H1 (cell line): ENCODE measurements around the gene FKBP2. TPM values are rescaled to one million over a fixed set of nuclear protein-coding genes. Genes with fewer than 3 reads are reported as not detected.
A peak's percentile ranks its signal among the peaks of the same experiment; 100 is the strongest.

Experiments used
- CTCF ChIA-PET: fragments of 300-600 bp; sonication (Branson Sonifier 250); formaldehyde crosslinking; loops from one replicate; lab custom pipeline; 2021; ENCODE audit not compliant: partially characterized antibody; lab: Charles Lee
- POLR2A ChIA-PET: fragments of 300-600 bp; sonication (Branson Sonifier 250); formaldehyde crosslinking; loops from one replicate; lab custom pipeline; 2021; ENCODE audit warnings: inconsistent platforms; ENCODE audit not compliant: partially characterized antibody; lab: Charles Lee
- DNase-seq, 2 experiments: peaks; one replicate each; pipeline versions ENCODE4 v3.0.0 to v3.0.0-alpha.2; 2010 to 2022; ENCODE audit warnings: low spot score in 2 of 2, low read depth in 1 of 2, mixed read lengths in 1 of 2
- FAIRE-seq: peaks from 2 replicates; lab custom pipeline; 2011; peaks lifted over from hg19 to GRCh38; lab: Jason Lieb, UNC
- H2AFZ ChIP-seq: 2 replicates; pipeline ENCODE4 v1.8.1; 2012; ENCODE audit warnings: low read length, inconsistent platforms
- H2AK5ac ChIP-seq: 2 replicates; pipeline ENCODE4 v1.6.1; 2013; ENCODE audit warnings: low read depth, low read length
- H2BK120ac ChIP-seq: replicated peaks from 2 replicates; pipeline ENCODE3; 2013; ENCODE audit warnings: low read depth, low read length, inconsistent platforms
- H2BK12ac ChIP-seq: 2 replicates; pipeline ENCODE4 v1.6.1; 2013; ENCODE audit warnings: low read depth, low read length
- H2BK15ac ChIP-seq: 2 replicates; pipeline ENCODE4 v1.6.1; 2013; ENCODE audit warnings: low read length
- H2BK20ac ChIP-seq: 2 replicates; pipeline ENCODE4 v1.6.1; 2013; ENCODE audit warnings: low read length
- H2BK5ac ChIP-seq: 2 replicates; pipeline ENCODE4 v1.6.1; 2013; ENCODE audit warnings: low read depth, low read length
- H3K14ac ChIP-seq: 2 replicates; pipeline ENCODE4 v1.6.1; 2013; ENCODE audit warnings: inconsistent platforms; ENCODE audit not compliant: insufficient read length
- H3K18ac ChIP-seq: 2 replicates; pipeline ENCODE4 v1.6.1; 2013; ENCODE audit warnings: low read length; ENCODE audit errors: extremely low read depth
- H3K23ac ChIP-seq: 2 replicates; pipeline ENCODE4 v1.6.1; 2013; ENCODE audit warnings: inconsistent platforms; ENCODE audit not compliant: insufficient read length
- H3K23me2 ChIP-seq: 2 replicates; pipeline ENCODE4 v1.6.1; 2013; ENCODE audit warnings: low read depth, low read length
- H3K27ac ChIP-seq: 2 replicates; pipeline ENCODE4 v1.6.1; 2011; ENCODE audit warnings: low read depth, low read length, inconsistent platforms
- H3K27me3 ChIP-seq, 4 experiments: replicated peaks in 1 of 4; 1 replicate in 1 of 4; 2 replicates in 3 of 4; pipeline versions ENCODE4 v1.6.1 to v1.8.1; 2011 to 2013; ENCODE audit warnings: low read length in 3 of 4, mild to moderate bottlenecking in 3 of 4, inconsistent platforms in 2 of 4, mixed read lengths in 2 of 4, moderate library complexity in 1 of 4; ENCODE audit not compliant: control insufficient read depth in 3 of 4, insufficient read depth in 3 of 4; ENCODE audit errors: extremely low read depth in 1 of 4
- H3K36me3 ChIP-seq, 4 experiments: 2 replicates each; pipeline versions ENCODE4 v1.6.1 to v1.8.1; 2011 to 2013; ENCODE audit warnings: mild to moderate bottlenecking in 4 of 4, low read length in 3 of 4, moderate library complexity in 2 of 4, control low read depth in 1 of 4, inconsistent platforms in 1 of 4; ENCODE audit not compliant: insufficient read depth in 4 of 4, control insufficient read depth in 2 of 4
- H3K4ac ChIP-seq: replicated peaks from 2 replicates; pipeline ENCODE3; 2013; ENCODE audit warnings: low read length, low read depth, mixed read lengths, inconsistent platforms; ENCODE audit not compliant: insufficient read length
- H3K4me1 ChIP-seq, 4 experiments: replicated peaks in 1 of 4; 1 replicate in 1 of 4; 2 replicates in 3 of 4; pipeline versions ENCODE4 v1.6.1 to v1.8.1; 2011 to 2013; ENCODE audit warnings: low read length in 3 of 4, inconsistent platforms in 2 of 4, mixed read lengths in 1 of 4; ENCODE audit not compliant: insufficient read depth in 4 of 4, control insufficient read depth in 3 of 4
- H3K4me2 ChIP-seq, 2 experiments: 2 replicates each; pipeline versions ENCODE4 v1.6.1 to v1.8.1; 2011 to 2013; ENCODE audit warnings: low read depth in 2 of 2, low read length in 2 of 2, control low read depth in 1 of 2, inconsistent platforms in 1 of 2, mild to moderate bottlenecking in 1 of 2; ENCODE audit not compliant: insufficient read depth in 1 of 2
- H3K4me3 ChIP-seq, 4 experiments: fragments of 200-600, 300-600 bp in 1 of 4; sonication (generic), shearing (Covaris generic), sonication (Bioruptor Twin) in 1 of 4; 2 replicates each; pipeline versions ENCODE4 v1.5.1 to v1.8.1; 2011 to 2016; ENCODE audit warnings: low read length in 4 of 4, low read depth in 3 of 4, control low read depth in 2 of 4, inconsistent platforms in 2 of 4, mild to moderate bottlenecking in 2 of 4, mixed read lengths in 1 of 4, moderate library complexity in 1 of 4; ENCODE audit not compliant: insufficient read depth in 2 of 4; ENCODE audit errors: extremely low read depth in 1 of 4
- H3K56ac ChIP-seq: replicated peaks from 2 replicates; pipeline ENCODE3; 2013; ENCODE audit warnings: low read depth, mild to moderate bottlenecking, mixed read lengths, low read length, inconsistent platforms; ENCODE audit not compliant: insufficient read length
- H3K79me1 ChIP-seq: 2 replicates; pipeline ENCODE4 v1.6.1; 2013; ENCODE audit warnings: low read depth, low read length, control low read depth
- H3K79me2 ChIP-seq, 2 experiments: 2 replicates each; pipeline versions ENCODE4 v1.6.1 to v1.8.1; 2012 to 2013; ENCODE audit warnings: low read length in 2 of 2, mild to moderate bottlenecking in 2 of 2, inconsistent platforms in 1 of 2; ENCODE audit not compliant: insufficient read depth in 2 of 2, control insufficient read depth in 1 of 2
- H3K9ac ChIP-seq, 4 experiments: replicated peaks in 1 of 4; 1 replicate in 1 of 4; 2 replicates in 3 of 4; pipeline versions ENCODE4 v1.6.1 to v1.8.1; 2011 to 2013; ENCODE audit warnings: low read depth in 3 of 4, low read length in 3 of 4, control low read depth in 2 of 4, mild to moderate bottlenecking in 2 of 4, moderate library complexity in 2 of 4, inconsistent platforms in 1 of 4; ENCODE audit errors: extremely low read depth in 1 of 4
- H3K9me3 ChIP-seq, 2 experiments: 2 replicates each; pipeline versions ENCODE4 v1.6.1 to v1.8.1; 2012 to 2013; ENCODE audit warnings: mild to moderate bottlenecking in 2 of 2, moderate library complexity in 2 of 2, control low read depth in 1 of 2, inconsistent platforms in 1 of 2, low read depth in 1 of 2, low read length in 1 of 2, mixed read lengths in 1 of 2; ENCODE audit not compliant: insufficient read depth in 2 of 2
- H4K20me1 ChIP-seq, 2 experiments: replicated peaks in 1 of 2; 2 replicates each; pipeline versions ENCODE3 to v1.8.1; 2011 to 2013; ENCODE audit warnings: inconsistent platforms in 2 of 2, low read length in 2 of 2, mild to moderate bottlenecking in 1 of 2; ENCODE audit not compliant: insufficient read depth in 2 of 2, control insufficient read depth in 1 of 2
- H4K5ac ChIP-seq: 2 replicates; pipeline ENCODE4 v1.6.1; 2013; ENCODE audit warnings: low read length, low read depth, mixed read lengths, inconsistent platforms; ENCODE audit not compliant: insufficient read length
- H4K8ac ChIP-seq: 2 replicates; pipeline ENCODE4 v1.8.0; 2013; ENCODE audit warnings: mild to moderate bottlenecking, moderate library complexity, low read length, inconsistent platforms; ENCODE audit not compliant: insufficient read depth; ENCODE audit errors: extremely low read depth
- H4K91ac ChIP-seq: replicated peaks from 2 replicates; pipeline ENCODE3; 2013; ENCODE audit warnings: low read length, mixed read lengths, inconsistent platforms; ENCODE audit not compliant: insufficient read length
- CHD1 ChIP-seq: IDR thresholded peaks from 2 replicates; pipeline ENCODE4 v1.6.1; 2012; ENCODE audit warnings: low read depth, low read length, improper control_type of control experiment
- CREB1 ChIP-seq: IDR thresholded peaks from 2 replicates; pipeline ENCODE4 v1.6.1; 2012; ENCODE audit warnings: inconsistent platforms
- EZH2 ChIP-seq: fragments of 200-600 bp; sonication (generic); IDR thresholded peaks from 2 replicates; pipeline ENCODE4 v1.7.1; 2012; ENCODE audit warnings: low read depth, mild to moderate bottlenecking, moderate library complexity, low read length, inconsistent platforms; ENCODE audit not compliant: severe bottlenecking
- POLR2A ChIP-seq, 2 experiments: IDR thresholded peaks; 1 replicate in 1 of 2; 2 replicates in 1 of 2; pipeline ENCODE4 v1.6.1; 2011; ENCODE audit warnings: low read depth in 2 of 2, low read length in 2 of 2, mild to moderate bottlenecking in 2 of 2; ENCODE audit errors: control extremely low read depth in 1 of 2
- RFX5 ChIP-seq: IDR thresholded peaks from 2 replicates; pipeline ENCODE4 v1.6.1; 2011; ENCODE audit warnings: low read depth, low read length, improper control_type of control experiment, borderline replicate concordance
- RXRA ChIP-seq: IDR thresholded peaks from 2 replicates; pipeline ENCODE4 v1.6.1; 2011; ENCODE audit warnings: low read depth, mild to moderate bottlenecking, low read length, moderate library complexity; ENCODE audit not compliant: insufficient read depth
- SRF ChIP-seq: IDR thresholded peaks from 2 replicates; pipeline ENCODE4 v1.6.1; 2011; ENCODE audit warnings: mild to moderate bottlenecking, low read depth, low read length, moderate library complexity
- TAF7 ChIP-seq: optimal IDR thresholded peaks from 2 replicates; pipeline ENCODE3; 2011; ENCODE audit warnings: low read depth, mild to moderate bottlenecking, inconsistent platforms, low read length, moderate library complexity, borderline replicate concordance
- TCF12 ChIP-seq: IDR thresholded peaks from 2 replicates; pipeline ENCODE4 v1.6.1; 2011; ENCODE audit warnings: low read depth, mild to moderate bottlenecking, low read length
- ZNF274 ChIP-seq: IDR thresholded peaks from 2 replicates; pipeline ENCODE4 v1.7.0; 2012; ENCODE audit warnings: low read length, borderline replicate concordance; ENCODE audit errors: extremely low read depth
- WGBS, 2 experiments: shearing (Covaris generic) in 1 of 2; methylation state at CpG; one replicate each; pipeline versions ENCODE4 v1.1.6 to v1.1.7; 2013 to 2015; ENCODE audit warnings: low lambda C conversion rate in 2 of 2, mixed read lengths in 2 of 2, inconsistent platforms in 1 of 2, low coverage in 1 of 2, missing lambda C conversion rate in 1 of 2; ENCODE audit not compliant: insufficient replicate concordance in 2 of 2, insufficient coverage in 1 of 2, insufficient read length in 1 of 2; ENCODE audit errors: extremely low coverage in 1 of 2, missing lambda C conversion rate in 1 of 2; 5-methylcytosine and 5-hydroxymethylcytosine counted together
- polyA plus RNA-seq, 7 experiments: library from polyadenylated mRNA; depleted of rRNA in 3 of 7; stranded (reverse) in 5 of 7; unstranded in 2 of 7; fragments of >200 nt in 5 of 7; fragments of 200-250 nt in 2 of 7; gene quantifications; 1 replicate in 5 of 7; 2 replicates in 1 of 7; 4 replicates in 1 of 7; pipeline versions ENCODE4 v1.2.1 to v1.2.3, GENCODE V29; 2011 to 2013; ENCODE audit warnings: missing spikeins in 2 of 7, mixed read lengths in 2 of 7
- total RNA-seq: library from RNA; stranded (reverse); fragmentation: NEBNext Ultra II Directional; extraction: Animal tissue kit (Norgen Biotek cat#: 25700); gene quantifications from 2 replicates; pipeline ENCODE4 v1.2.1, GENCODE V29; 2021
- TF ChIP-seq, protein P1 (sequence below): IDR thresholded peaks from 2 replicates; pipeline ENCODE4 v1.6.1; 2011; ENCODE audit warnings: low read depth, mild to moderate bottlenecking, low read length; ENCODE audit not compliant: insufficient read depth

Gene FKBP2
- total and polyA plus RNA-seq, 2 of the 8 experiments (the other 6 are each of a cell fraction or from before 2014, with no cell fraction given): 41.7 to 52.5 TPM

DNA sequence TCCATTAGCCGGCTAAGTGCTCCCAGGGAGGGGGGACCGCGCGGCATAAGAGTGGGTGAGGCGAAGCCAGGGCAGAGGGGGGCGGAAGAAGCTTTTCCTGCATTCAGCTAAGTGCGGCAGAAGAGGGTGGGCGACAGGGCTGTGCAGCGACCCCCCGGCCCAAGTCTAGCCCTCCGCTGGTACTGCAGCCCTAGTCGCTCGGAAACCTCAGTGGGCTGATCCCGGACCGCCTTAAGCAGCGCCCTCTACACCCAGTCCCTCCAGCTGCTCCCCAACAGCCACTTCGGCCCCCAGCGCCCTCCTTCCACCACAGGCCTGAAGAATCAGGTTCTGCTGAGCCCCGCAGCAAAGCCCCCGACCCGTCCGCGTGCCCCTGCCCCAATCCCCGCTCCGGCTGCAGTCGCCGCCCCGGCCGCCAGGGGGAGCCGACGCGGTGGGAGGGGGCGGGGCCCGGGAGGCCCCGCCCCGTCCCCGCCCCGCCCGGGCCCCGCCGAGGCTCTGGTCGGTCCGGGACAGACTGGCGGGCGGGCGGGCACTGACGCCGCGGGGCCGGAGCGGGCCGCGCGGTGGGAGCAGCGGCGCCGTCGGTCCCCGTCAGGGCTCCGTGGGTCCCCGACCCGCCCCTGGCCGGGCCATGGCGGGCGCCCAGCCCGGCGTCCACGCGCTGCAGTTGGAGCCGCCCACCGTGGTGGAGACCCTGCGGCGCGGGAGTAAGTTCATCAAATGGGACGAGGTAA, 10.3 kb downstream of the FKBP2 start, which contains the start of gene PLCB3:
PLCB3 (plus strand) TSS at position 515 of the 737 bp plus-strand sequence; CDS start at position 635, 120 bp downstream.
- H3K4me3 ChIP-seq: peak within 1 kb of the TSS; percentile 73 to 86 (median 76)
- peak within 1 kb of the TSS; percentile 99; the same call in 1 of the 2 replicates for H2BK15ac ChIP-seq
- peak within 1 kb of the TSS; percentile 72; the same call in 1 of the 2 replicates for H3K27ac ChIP-seq
- peaks cover 0 to 40% (median 34%) of the 10 kb centered on the region in 4 experiments; a peak in 6 of 7 replicates for H3K4me1 ChIP-seq
- H3K9me3 ChIP-seq: no peaks in the 10 kb centered on the region
- peak within 1 kb of the TSS; percentile 78 for H3K56ac ChIP-seq
- DNase-seq: peak in 1 of 2 experiments; percentile 86
- FAIRE-seq: no peak
- POLR2A ChIA-PET: interaction anchor here (0.8 to 13.1 kb wide), 18 partner anchors 9 to 272 kb away, joined by 3 to 352 read pairs (median 6); partner anchors contain the start of genes DNAJC4, ESRRA, FKBP2 and KCNK4
- peaks cover 13% of the 10 kb centered on the region for H3K23me2 ChIP-seq
- peak within 1 kb of the TSS; percentile 93; the same call in 1 of the 2 replicates for H2BK5ac ChIP-seq
- no peaks in the 10 kb centered on the region for H3K27me3 ChIP-seq
- no peak within 1 kb of the TSS for H2BK20ac ChIP-seq
- no peak within 1 kb of the TSS for H2AK5ac ChIP-seq
- peak within 1 kb of the TSS; percentile 70 for H2BK120ac ChIP-seq
- H2AFZ ChIP-seq: no peak within 1 kb of the TSS
- peak within 1 kb of the TSS; percentile 98 for H4K91ac ChIP-seq
- H2BK12ac ChIP-seq: peak within 1 kb of the TSS; percentile 75; the same call in 1 of the 2 replicates
- peaks cover 2% of the 10 kb centered on the region; the same call in 1 of the 2 replicates for H3K79me1 ChIP-seq
- CTCF ChIA-PET: interaction anchor here (0.6 to 10.0 kb wide), 30 partner anchors 8 to 1659 kb away, joined by 3 to 102 read pairs (median 4); partner anchors contain the start of genes CATSPERZ, FERMT3, FKBP2 and NUDT22
- 4% methylated on average over 22 of the region's 75 CpGs; no CpG with 5 or more reads in 1 of the 2 experiments for WGBS, 2 experiments
- peak within 1 kb of the TSS; percentile 87 for H3K4ac ChIP-seq
- peak within 1 kb of the TSS; percentile 62 to 76 (median 64); a peak in 6 of 7 replicates for H3K9ac ChIP-seq
- H3K18ac ChIP-seq: peak within 1 kb of the TSS; percentile 99
- peak within 1 kb of the TSS; percentile 73 to 99 for H3K4me2 ChIP-seq
- H4K20me1 ChIP-seq: peaks cover 6 to 13% of the 10 kb centered on the region in 2 experiments
- no peak within 1 kb of the TSS for H3K14ac ChIP-seq
- H3K23ac ChIP-seq: no peak within 1 kb of the TSS
- peaks cover 0 to 25% of the 10 kb centered on the region in 2 experiments; a peak in 3 of 4 replicates for H3K79me2 ChIP-seq
- peak within 1 kb of the TSS; percentile 75 for H4K5ac ChIP-seq
- H3K36me3 ChIP-seq: peaks cover 6 to 19% (median 12%) of the 10 kb centered on the region in 4 experiments
- H4K8ac ChIP-seq: peak within 1 kb of the TSS; percentile 93
- TF ChIP-seq EZH2 (no peak), RXRA (no peak), TAF7 (no peak), CHD1 (no peak), RFX5 (no peak), ZNF274 (no peak), POLR2A (IDR thresholded peaks at IDR 0.05; ENCODE audit: control extremely low read depth in 1 of 2, low read depth in 2 of 2, low read length in 2 of 2) (peak in 1 of 2 experiments; percentile 65; a peak in 2 of 3 replicates), SRF (no peak), CREB1 (peak; percentile 52), TCF12 (no peak)
- TF ChIP-seq, protein P1, sequence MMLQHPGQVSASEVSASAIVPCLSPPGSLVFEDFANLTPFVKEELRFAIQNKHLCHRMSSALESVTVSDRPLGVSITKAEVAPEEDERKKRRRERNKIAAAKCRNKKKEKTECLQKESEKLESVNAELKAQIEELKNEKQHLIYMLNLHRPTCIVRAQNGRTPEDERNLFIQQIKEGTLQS: no peak
